Activated naive CD4-positive, alpha-beta T cell (primary cell): ENCODE results near the gene ZNF516.

Experiments
- DNase-seq, 4 experiments: peaks; one replicate each; lab custom pipeline; 2025; lab: John Stamatoyannopoulos, UW

Gene ZNF516

GRCh38 chr18:76441668-76442412 is 53.2 kb downstream of the ZNF516 start:
- DNase-seq, result no peak

GRCh38 chr18:76441002-76441667 is 53.9 kb downstream of the ZNF516 start:
- no peak for DNase-seq

- DNase-seq, result no peak
Observed at GRCh38 chr18:76437910-76438309, 57.1 kb downstream of the ZNF516 start.

- no peak for DNase-seq
Observed at GRCh38 chr18:76437011-76437410, 58.0 kb downstream of the ZNF516 start.

GRCh38 chr18:76436342-76436741 is 58.7 kb downstream of the ZNF516 start:
- no peak for DNase-seq

- no peak for DNase-seq
Observed at GRCh38 chr18:76435316-76435989, 59.6 kb downstream of the ZNF516 start.

- no peak for DNase-seq
Observed at GRCh38 chr18:76434452-76434851, 60.6 kb downstream of the ZNF516 start.

GRCh38 chr18:76433788-76434187 is 61.3 kb downstream of the ZNF516 start:
- DNase-seq, result no peak

- DNase-seq, result no peak
Observed at GRCh38 chr18:76432970-76433767, 61.9 kb downstream of the ZNF516 start.

GRCh38 chr18:76432274-76432755 is 62.7 kb downstream of the ZNF516 start:
- no peak for DNase-seq

- no peak for DNase-seq
Observed at GRCh38 chr18:76431437-76432273, 63.4 kb downstream of the ZNF516 start.

- DNase-seq, result no peak
Observed at GRCh38 chr18:76430636-76431035, 64.4 kb downstream of the ZNF516 start.

- DNase-seq, result no peak
Observed at GRCh38 chr18:76429262-76430126, 65.5 kb downstream of the ZNF516 start.

- DNase-seq, result no peak
Observed at GRCh38 chr18:76428396-76429261, 66.4 kb downstream of the ZNF516 start.

- no peak for DNase-seq
Observed at GRCh38 chr18:76426737-76427305, 68.2 kb downstream of the ZNF516 start.

- DNase-seq, result no peak
Observed at GRCh38 chr18:76425146-76426131, 69.6 kb downstream of the ZNF516 start.

GRCh38 chr18:76422838-76423237 is 72.2 kb downstream of the ZNF516 start:
- no peak for DNase-seq

GRCh38 chr18:76422121-76422520 is 72.9 kb downstream of the ZNF516 start:
- DNase-seq, result no peak
